CD4-positive, alpha-beta memory T cell (primary cell): ENCODE data around the gene CTNNA2. TPM values are rescaled to one million over a fixed set of nuclear protein-coding genes. Genes with fewer than 3 reads are reported as not detected.

Experiments
- CTCF ChIA-PET: fragments of 350-600 bp; sonication (Branson Sonifier 250); formaldehyde crosslinking; loops from one replicate; lab custom pipeline; 2021; ENCODE audit warnings: inconsistent platforms; ENCODE audit not compliant: partially characterized antibody; lab: Charles Lee
- POLR2A ChIA-PET: fragments of 350-600 bp; sonication (Branson Sonifier 250); formaldehyde crosslinking; loops from one replicate; lab custom pipeline; 2021; ENCODE audit not compliant: partially characterized antibody; lab: Charles Lee
- DNase-seq, 5 donors: peaks; one replicate each; pipeline versions ENCODE4 v3.0.0 to v3.0.0-alpha.2; 2020 to 2022; ENCODE audit warnings: mixed read lengths in 1 of 5
- H3K27ac ChIP-seq: one replicate; pipeline ENCODE4 v1.7.0; 2013; ENCODE audit warnings: low read depth, low read length
- H3K27me3 ChIP-seq: 2 replicates; pipeline ENCODE4 v1.7.0; 2013; ENCODE audit warnings: mild to moderate bottlenecking, low read length, moderate library complexity; ENCODE audit not compliant: insufficient read depth
- H3K36me3 ChIP-seq: 2 replicates; pipeline ENCODE4 v1.7.0; 2013; ENCODE audit warnings: mild to moderate bottlenecking, low read length, moderate library complexity; ENCODE audit not compliant: insufficient read depth
- H3K4me1 ChIP-seq: 2 replicates; pipeline ENCODE4 v1.7.0; 2013; ENCODE audit warnings: mild to moderate bottlenecking, low read length, moderate library complexity; ENCODE audit not compliant: insufficient read depth
- H3K4me3 ChIP-seq, 2 donors: one replicate each; pipeline ENCODE4 v1.7.0; 2013; ENCODE audit warnings: low read length in 2 of 2, mild to moderate bottlenecking in 1 of 2
- H3K9me3 ChIP-seq, 2 donors: one replicate each; pipeline ENCODE4 v1.7.0; 2013; ENCODE audit warnings: low read length in 2 of 2, control low read depth in 1 of 2; ENCODE audit not compliant: control insufficient read depth in 1 of 2
- H3K27ac Mint-ChIP-seq, 7 donors: one replicate each; pipeline ENCODE4 v1.8.0; 2020 to 2021; ENCODE audit warnings: mixed read lengths in 7 of 7, mild to moderate bottlenecking in 6 of 7, inconsistent platforms in 3 of 7, moderate library complexity in 3 of 7
- H3K27me3 Mint-ChIP-seq, 2 donors: one replicate each; pipeline ENCODE4 v1.8.0; 2020 to 2021; ENCODE audit warnings: mixed read lengths in 2 of 2
- H3K36me3 Mint-ChIP-seq, 2 donors: one replicate each; pipeline ENCODE4 v1.8.0; 2020 to 2021; ENCODE audit warnings: mixed read lengths in 2 of 2, inconsistent platforms in 1 of 2, mild to moderate bottlenecking in 1 of 2
- H3K4me1 Mint-ChIP-seq, 4 donors: one replicate each; pipeline ENCODE4 v1.8.0; 2020 to 2021; ENCODE audit warnings: mixed read lengths in 4 of 4, mild to moderate bottlenecking in 1 of 4
- H3K4me3 Mint-ChIP-seq, 8 donors: one replicate each; pipeline ENCODE4 v1.8.0; 2020 to 2021; ENCODE audit warnings: mixed read lengths in 8 of 8, mild to moderate bottlenecking in 7 of 8, moderate library complexity in 6 of 8, inconsistent platforms in 3 of 8
- H3K9me3 Mint-ChIP-seq, 8 donors: one replicate each; pipeline ENCODE4 v1.8.0; 2020 to 2021; ENCODE audit warnings: mixed read lengths in 8 of 8, mild to moderate bottlenecking in 5 of 8, inconsistent platforms in 3 of 8, moderate library complexity in 1 of 8
- intact Hi-C: fragments of 100-400 bp; cut with micrococcal nuclease; formaldehyde crosslinking; loops from one replicate; pipeline ENCODE4 v1.15.1; 2023
- polyA plus RNA-seq, 2 donors: library from polyadenylated mRNA; unstranded; fragments of 300-500 nt; fragmentation: Illumina TruSeq; gene quantifications; one replicate each; pipeline ENCODE4 v1.2.3, GENCODE V29; 2021
- total RNA-seq, 2 experiments: library from RNA; stranded (reverse); gene quantifications; one replicate each; pipeline ENCODE4 v1.2.3, GENCODE V29; 2021

CTNNA2 gene
- total and polyA plus RNA-seq, 4 experiments from 2014 or later: not detected

- Mint-ChIP-seq H3K4me1 (no peaks in the 10 kb centered on the region), H3K4me3 (no peak overlapping the region), H3K27ac (no peak overlapping the region), H3K9me3 (peaks cover 0 to 18% (median 12%) of the 10 kb centered on the region in 8 donors), H3K36me3 (no peaks in the 10 kb centered on the region), H3K27me3 (no peaks in the 10 kb centered on the region)
- no peak for DNase-seq
- intact Hi-C loops: no loop called here
- H3K4me1 ChIP-seq: no peaks in the 10 kb centered on the region
- no peaks in the 10 kb centered on the region for H3K27me3 ChIP-seq
- ChIA-PET POLR2A (no interaction called here), CTCF (no interaction called here)
- no peaks in the 10 kb centered on the region for H3K9me3 ChIP-seq
- no peaks in the 10 kb centered on the region for H3K36me3 ChIP-seq
- H3K4me3 ChIP-seq: no peak overlapping the region
- H3K27ac ChIP-seq: no peak overlapping the region
These were observed 1060.3 kb downstream of the CTNNA2 start for GRCh38 chr2:80573167-80573566.

GRCh38 chr2:80573950-80574349 is 1061.1 kb downstream of the CTNNA2 start:
- intact Hi-C loops: no loop called here
- peaks cover 0 to 17% (median 14%) of the 10 kb centered on the region in 8 donors for H3K9me3 Mint-ChIP-seq
- POLR2A ChIA-PET: no interaction called here

DNA sequence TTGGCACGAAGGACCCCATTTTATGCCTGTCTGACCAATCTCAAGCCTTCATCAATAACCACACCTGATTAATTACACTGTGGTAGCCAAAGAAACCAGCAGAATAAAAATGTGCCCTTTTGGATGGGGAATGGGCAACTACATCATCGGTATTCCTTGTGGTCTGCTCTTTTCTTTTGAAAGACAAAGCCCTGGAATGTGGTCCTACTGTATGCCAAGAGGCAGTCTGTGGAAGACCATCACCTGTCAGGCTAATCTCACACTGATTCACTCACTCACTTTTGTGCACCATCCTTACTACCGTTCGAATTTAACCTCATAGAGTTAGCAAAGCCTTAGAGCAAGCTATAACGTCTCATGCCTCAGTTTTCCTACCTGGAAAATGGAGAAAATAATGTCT is 1066.9 kb downstream of the CTNNA2 start:
- ChIA-PET POLR2A (no interaction called here), CTCF (no interaction called here)
- Mint-ChIP-seq H3K4me1 (no peaks in the 10 kb centered on the region), H3K27ac (no peak overlapping the region), H3K27me3 (no peaks in the 10 kb centered on the region), H3K9me3 (peaks cover 0 to 19% (median 9%) of the 10 kb centered on the region in 8 donors), H3K36me3 (no peaks in the 10 kb centered on the region), H3K4me3 (no peak overlapping the region)
- H3K27me3 ChIP-seq: no peaks in the 10 kb centered on the region
- H3K27ac ChIP-seq: no peak overlapping the region
- no peak overlapping the region for H3K4me3 ChIP-seq
- no peaks in the 10 kb centered on the region for H3K9me3 ChIP-seq
- intact Hi-C loops: no loop called here
- H3K4me1 ChIP-seq: no peaks in the 10 kb centered on the region
- DNase-seq: no peak
- no peaks in the 10 kb centered on the region for H3K36me3 ChIP-seq

More at GRCh38 chr2:80573950-80574349, 1061.1 kb downstream of the CTNNA2 start:
- H3K4me3 Mint-ChIP-seq: no peak overlapping the region
- H3K27ac Mint-ChIP-seq: no peak overlapping the region
- Histone ChIP-seq H3K4me3 (no peak overlapping the region), H3K36me3 (no peaks in the 10 kb centered on the region), H3K4me1 (no peaks in the 10 kb centered on the region), H3K9me3 (no peaks in the 10 kb centered on the region), H3K27me3 (no peaks in the 10 kb centered on the region), H3K27ac (no peak overlapping the region)
- no peaks in the 10 kb centered on the region for H3K36me3 Mint-ChIP-seq
- H3K27me3 Mint-ChIP-seq: no peaks in the 10 kb centered on the region
- CTCF ChIA-PET: no interaction called here
- DNase-seq: no peak
- no peaks in the 10 kb centered on the region for H3K4me1 Mint-ChIP-seq

DNA sequence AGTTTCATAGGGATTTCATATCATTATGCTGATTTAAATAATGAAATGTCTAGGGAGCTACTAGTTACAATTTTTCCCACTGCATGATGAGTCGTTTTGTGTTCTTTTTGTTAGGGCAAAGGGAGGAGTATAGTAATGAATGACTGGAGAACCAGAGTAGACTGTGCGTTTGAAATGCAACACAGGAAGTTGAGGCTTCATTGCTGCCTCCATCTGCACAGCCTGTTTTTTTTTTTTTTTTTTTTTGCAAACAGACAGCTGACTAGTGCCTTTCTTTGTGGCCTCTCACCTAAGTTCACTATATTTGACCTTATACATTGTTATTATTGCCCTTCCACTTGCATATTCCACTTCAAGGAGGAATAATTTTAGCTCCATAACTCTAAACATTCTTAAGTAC is 1078.4 kb downstream of the CTNNA2 start:
- no peaks in the 10 kb centered on the region for H3K27me3 Mint-ChIP-seq
- CTCF ChIA-PET: interaction anchor here (0.7 kb wide), 1 partner anchor 944 kb away, joined by 4 read pairs; no protein-coding TSS in a partner anchor
- intact Hi-C loops: no loop called here

DNA sequence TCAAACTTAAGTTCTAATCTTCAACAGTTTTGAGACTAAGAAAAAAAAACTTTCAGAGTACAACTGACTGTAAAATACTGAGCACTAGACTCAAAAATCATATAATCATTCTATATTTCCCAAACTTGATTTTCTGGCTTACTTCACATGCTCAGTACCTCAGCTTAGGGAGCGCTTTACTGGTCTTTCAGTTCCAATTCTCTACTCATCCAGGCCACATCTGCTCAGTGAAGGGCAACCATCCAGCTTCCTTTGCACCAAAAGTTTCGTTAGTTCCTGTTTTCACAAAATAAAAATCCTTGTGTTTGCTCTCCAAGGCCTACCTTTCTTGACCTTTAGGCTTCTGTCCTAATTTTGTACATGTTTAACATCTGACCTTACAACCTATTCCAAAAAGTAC is 1079.3 kb downstream of the CTNNA2 start:
- Histone ChIP-seq H3K27ac (no peak overlapping the region), H3K9me3 (no peaks in the 10 kb centered on the region), H3K27me3 (no peaks in the 10 kb centered on the region), H3K4me1 (no peaks in the 10 kb centered on the region), H3K4me3 (no peak overlapping the region), H3K36me3 (no peaks in the 10 kb centered on the region)
- CTCF ChIA-PET: no interaction called here
- no peak for DNase-seq
- Mint-ChIP-seq H3K27ac (no peak overlapping the region), H3K36me3 (no peaks in the 10 kb centered on the region), H3K27me3 (no peaks in the 10 kb centered on the region), H3K9me3 (peaks cover 0 to 19% (median 12%) of the 10 kb centered on the region in 8 donors), H3K4me3 (no peak overlapping the region), H3K4me1 (no peaks in the 10 kb centered on the region)
- intact Hi-C loops: no loop called here
- POLR2A ChIA-PET: no interaction called here

More for the DNA sequence above, 1078.4 kb downstream of the CTNNA2 start:
- Histone ChIP-seq H3K36me3 (no peaks in the 10 kb centered on the region), H3K9me3 (no peaks in the 10 kb centered on the region), H3K4me3 (no peak overlapping the region), H3K27me3 (no peaks in the 10 kb centered on the region), H3K4me1 (no peaks in the 10 kb centered on the region), H3K27ac (no peak overlapping the region)
- Mint-ChIP-seq H3K9me3 (peaks cover 0 to 16% (median 10%) of the 10 kb centered on the region in 8 donors), H3K27ac (no peak overlapping the region), H3K4me3 (no peak overlapping the region), H3K36me3 (no peaks in the 10 kb centered on the region), H3K4me1 (no peaks in the 10 kb centered on the region)
- no peak for DNase-seq
- POLR2A ChIA-PET: no interaction called here

DNA sequence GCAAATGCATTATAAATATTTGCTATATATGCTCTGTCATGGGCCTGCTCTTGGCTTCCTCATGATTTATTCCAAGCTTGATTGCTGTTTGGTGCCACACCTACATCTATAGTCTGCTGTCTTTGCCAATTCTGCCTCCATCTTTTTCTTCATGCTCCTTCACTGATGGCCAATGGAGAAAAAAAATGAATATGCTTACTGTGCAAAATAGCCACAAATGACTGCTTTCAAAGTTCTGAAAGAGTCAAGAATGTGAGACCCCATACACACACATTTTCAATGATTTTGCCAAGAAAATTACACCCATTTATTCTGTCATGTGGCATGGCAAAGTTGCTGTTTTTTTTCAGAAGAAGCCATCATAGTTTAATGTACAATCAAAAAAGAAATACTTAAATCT is 1097.3 kb downstream of the CTNNA2 start:
- CTCF ChIA-PET: no interaction called here
- H3K36me3 Mint-ChIP-seq: no peaks in the 10 kb centered on the region
- no peak overlapping the region for H3K4me3 Mint-ChIP-seq

GRCh38 chr2:80621656-80622055 is 1108.8 kb downstream of the CTNNA2 start:
- H3K4me3 ChIP-seq: no peak overlapping the region
- Mint-ChIP-seq H3K27me3 (no peaks in the 10 kb centered on the region), H3K4me1 (no peaks in the 10 kb centered on the region), H3K36me3 (no peaks in the 10 kb centered on the region), H3K4me3 (peak overlapping the region in 1 of 8 donors; percentile 8), H3K9me3 (peaks cover 0 to 24% (median 9%) of the 10 kb centered on the region in 8 donors), H3K27ac (no peak overlapping the region)
- CTCF ChIA-PET: no interaction called here
- intact Hi-C loops: no loop called here
- H3K36me3 ChIP-seq: no peaks in the 10 kb centered on the region
- POLR2A ChIA-PET: no interaction called here
- no peaks in the 10 kb centered on the region for H3K4me1 ChIP-seq
- H3K27me3 ChIP-seq: no peaks in the 10 kb centered on the region
- no peak overlapping the region for H3K27ac ChIP-seq
- DNase-seq: no peak
- H3K9me3 ChIP-seq: no peaks in the 10 kb centered on the region

More for the DNA sequence above, 1097.3 kb downstream of the CTNNA2 start:
- no peak for DNase-seq
- Mint-ChIP-seq H3K27ac (no peak overlapping the region), H3K9me3 (peaks cover 3 to 11% (median 6%) of the 10 kb centered on the region in 8 donors), H3K4me1 (no peaks in the 10 kb centered on the region), H3K27me3 (no peaks in the 10 kb centered on the region)
- POLR2A ChIA-PET: no interaction called here
- no peaks in the 10 kb centered on the region for H3K27me3 ChIP-seq
- no peak overlapping the region for H3K4me3 ChIP-seq
- H3K36me3 ChIP-seq: no peaks in the 10 kb centered on the region
- intact Hi-C loops: no loop called here
- no peak overlapping the region for H3K27ac ChIP-seq
- H3K4me1 ChIP-seq: no peaks in the 10 kb centered on the region
- H3K9me3 ChIP-seq: no peaks in the 10 kb centered on the region

GRCh38 chr2:80624062-80624461 is 1111.2 kb downstream of the CTNNA2 start:
- H3K27ac Mint-ChIP-seq: no peak overlapping the region
- peaks cover 0 to 6% of the 10 kb centered on the region in 2 donors for H3K9me3 ChIP-seq
- ChIA-PET CTCF (no interaction called here), POLR2A (no interaction called here)
- no peaks in the 10 kb centered on the region for H3K27me3 ChIP-seq
- no peaks in the 10 kb centered on the region for H3K27me3 Mint-ChIP-seq
- H3K4me3 Mint-ChIP-seq: no peak overlapping the region
- H3K36me3 ChIP-seq: no peaks in the 10 kb centered on the region
- H3K4me1 Mint-ChIP-seq: no peaks in the 10 kb centered on the region
- H3K9me3 Mint-ChIP-seq: peaks cover 0 to 26% (median 11%) of the 10 kb centered on the region in 8 donors
- H3K27ac ChIP-seq: no peak overlapping the region
- H3K4me3 ChIP-seq: no peak overlapping the region
- no peak for DNase-seq
- intact Hi-C loops: no loop called here
- H3K4me1 ChIP-seq: no peaks in the 10 kb centered on the region
- no peaks in the 10 kb centered on the region for H3K36me3 Mint-ChIP-seq
